ENCODE results near the gene TOX2. TPM values are rescaled to one million over a fixed set of nuclear protein-coding genes. Genes with fewer than 3 reads are reported as not detected.

The TOX2 gene
- total and polyA plus RNA-seq, 2 of the 8 experiments (the other 6 are each of a cell fraction or from before 2014, with no cell fraction given), result 1.8 to 3.4 TPM

DNA sequence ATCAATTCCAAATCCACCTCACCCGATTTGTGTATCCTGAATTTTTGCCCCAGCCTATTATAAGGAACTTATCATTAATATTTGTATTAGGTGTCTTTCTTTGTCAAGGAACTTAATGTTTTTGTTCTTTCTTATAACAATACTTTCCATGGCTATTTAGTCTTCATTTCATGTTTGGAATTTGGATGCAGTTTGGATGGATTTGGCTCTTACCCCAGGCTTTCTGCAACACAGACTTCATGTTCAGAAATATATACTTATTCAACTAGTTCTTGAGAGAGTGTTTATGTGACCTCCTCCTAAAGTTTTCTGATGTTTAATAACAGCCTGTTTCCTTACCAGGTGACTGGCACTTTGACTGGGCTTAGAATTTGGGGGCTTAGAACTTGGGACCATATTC lies 35.9 kb upstream of the TOX2 start:
- Histone ChIP-seq H3K27ac (ENCODE audit: low read depth, low read length) (no peak overlapping the region), H3K4me1 (replicated peaks in 1 of 4; ENCODE audit: control insufficient read depth in 3 of 4, insufficient read depth in 4 of 4, low read length in 3 of 4) (no peaks in the 10 kb centered on the region), H3K27me3 (replicated peaks in 1 of 4; ENCODE audit: control insufficient read depth in 3 of 4, extremely low read depth in 1 of 4, insufficient read depth in 3 of 4, low read length in 3 of 4) (no peaks in the 10 kb centered on the region), H2AK5ac (ENCODE audit: low read depth, low read length) (no peak overlapping the region), H3K23me2 (ENCODE audit: low read depth, low read length) (no peaks in the 10 kb centered on the region), H3K9me3 (ENCODE audit: insufficient read depth in 2 of 2, low read depth in 1 of 2, low read length in 1 of 2) (peaks cover 4 to 5% of the 10 kb centered on the region in 2 experiments; a peak in 2 of 4 replicates), H3K18ac (ENCODE audit: extremely low read depth, low read length) (no peak overlapping the region), H3K4me3 (ENCODE audit: extremely low read depth in 1 of 4, insufficient read depth in 2 of 4, low read depth in 3 of 4, low read length in 4 of 4) (no peak overlapping the region), H4K91ac (replicated peaks; ENCODE audit: insufficient read length, low read length) (no peak overlapping the region), H3K79me1 (ENCODE audit: low read depth, low read length) (no peaks in the 10 kb centered on the region), H2BK15ac (ENCODE audit: low read length) (no peak overlapping the region), H4K8ac (ENCODE audit: extremely low read depth, insufficient read depth, low read length) (no peak overlapping the region), H3K9ac (replicated peaks in 1 of 4; ENCODE audit: extremely low read depth in 1 of 4, low read depth in 3 of 4, low read length in 3 of 4) (no peak overlapping the region), H2BK120ac (replicated peaks; ENCODE audit: low read depth, low read length) (no peak overlapping the region), H3K14ac (ENCODE audit: insufficient read length) (no peak overlapping the region), H2AFZ (ENCODE audit: low read length) (no peak overlapping the region), H2BK12ac (ENCODE audit: low read depth, low read length) (no peak overlapping the region), H3K23ac (ENCODE audit: insufficient read length) (no peak overlapping the region), H3K4me2 (ENCODE audit: insufficient read depth in 1 of 2, low read depth in 2 of 2, low read length in 2 of 2) (no peak overlapping the region), H3K56ac (replicated peaks; ENCODE audit: insufficient read length, low read depth, low read length) (no peak overlapping the region), H2BK20ac (ENCODE audit: low read length) (no peak overlapping the region), H3K36me3 (ENCODE audit: control insufficient read depth in 2 of 4, insufficient read depth in 4 of 4, low read length in 3 of 4) (0 out of 8 replicates have a peak, but pooled peaks cover 0 to 2% (median 0%) of the 10 kb centered on the region in 4 experiments), H4K5ac (ENCODE audit: insufficient read length, low read depth, low read length) (no peak overlapping the region), H3K79me2 (ENCODE audit: control insufficient read depth in 1 of 2, insufficient read depth in 2 of 2, low read length in 2 of 2) (no peaks in the 10 kb centered on the region), H2BK5ac (ENCODE audit: low read depth, low read length) (no peak overlapping the region), H4K20me1 (replicated peaks in 1 of 2; ENCODE audit: control insufficient read depth in 1 of 2, insufficient read depth in 2 of 2, low read length in 2 of 2) (no peaks in the 10 kb centered on the region), H3K4ac (replicated peaks; ENCODE audit: insufficient read length, low read depth, low read length) (no peak overlapping the region)
- CTCF ChIA-PET (ENCODE audit: partially characterized antibody), result no interaction called here
- 100% methylated on average over 1 of the region's 1 CpG; no CpG with 5 or more reads in 1 of the 2 experiments for WGBS, 2 experiments (ENCODE audit: extremely low coverage in 1 of 2, insufficient coverage in 1 of 2, insufficient read length in 1 of 2, insufficient replicate concordance in 2 of 2, low coverage in 1 of 2, low lambda C conversion rate in 2 of 2, missing lambda C conversion rate in 1 of 2)
- FAIRE-seq (no peak), DNase-seq (ENCODE audit: low read depth in 1 of 2, low spot score in 2 of 2) (no peak)
- POLR2A ChIA-PET (ENCODE audit: partially characterized antibody), result no interaction called here
- TF ChIP-seq SUZ12 (IDR thresholded peaks at IDR 0.05; ENCODE audit: low read length) (no peak), TAF1 (IDR thresholded peaks at IDR 0.05; ENCODE audit: low read depth, low read length) (no peak), SP4 (IDR thresholded peaks at IDR 0.05; ENCODE audit: low read length) (no peak), ATF2 (IDR thresholded peaks at IDR 0.05; ENCODE audit: low read length) (no peak), BRCA1 (IDR thresholded peaks at IDR 0.05; ENCODE audit: low read depth, low read length) (no peak), JUN (IDR thresholded peaks at IDR 0.05; ENCODE audit: low read depth, low read length) (no peak), GTF2F1 (IDR thresholded peaks at IDR 0.05; ENCODE audit: borderline replicate concordance, low read depth, low read length) (no peak), SP1 (IDR thresholded peaks at IDR 0.05; ENCODE audit: low read depth, low read length) (no peak), CREB1 (IDR thresholded peaks at IDR 0.05) (no peak), SIRT6 (IDR thresholded peaks at IDR 0.05; ENCODE audit: low read length) (no peak), GABPA (IDR thresholded peaks at IDR 0.05; ENCODE audit: borderline replicate concordance, insufficient read depth, low read length) (no peak), MAFK (IDR thresholded peaks at IDR 0.05; ENCODE audit: low read depth, low read length) (no peak)
- TF ChIP-seq, protein P1, sequence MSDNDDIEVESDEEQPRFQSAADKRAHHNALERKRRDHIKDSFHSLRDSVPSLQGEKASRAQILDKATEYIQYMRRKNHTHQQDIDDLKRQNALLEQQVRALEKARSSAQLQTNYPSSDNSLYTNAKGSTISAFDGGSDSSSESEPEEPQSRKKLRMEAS (IDR thresholded peaks at IDR 0.05), result no peak

Data from H1 (cell line).